ENCODE measurements around the gene ADGRG1. TPM values are rescaled to one million over a fixed set of nuclear protein-coding genes. Genes with fewer than 3 reads are reported as not detected.

The ADGRG1 gene
- polyA plus RNA-seq, 4 donors: 4.1 to 158 (median 26.0) TPM

GRCh38 chr16:57620335-57621231, 7.8 kb upstream of the ADGRG1 start:
- peak overlapping the region; percentile 28 to 65 (median 37) for H3K4me3 ChIP-seq (ENCODE audit: low read depth in 1 of 3, low read length in 3 of 3)
- FAIRE-seq: no peak
- peak; percentile 67 to 77 for DNase-seq
- H3K9me3 ChIP-seq (ENCODE audit: control insufficient read depth in 2 of 2, insufficient read depth in 1 of 2, low read depth in 1 of 2, low read length in 1 of 2): no peaks in the 10 kb centered on the region
- H3K27ac ChIP-seq (ENCODE audit: low read depth in 1 of 3, low read length in 2 of 3): peak overlapping the region; percentile 63 to 88 (median 86)
- peaks cover 0 to 40% (median 0%) of the 10 kb centered on the region in 3 donors for H3K36me3 ChIP-seq (ENCODE audit: control insufficient read depth in 3 of 3, insufficient read depth in 2 of 3, low read depth in 1 of 3, low read length in 3 of 3)
- WGBS, 3 donors: 19 to 57% (median 31%) methylated on average over 26 to 27 of the region's 27 CpGs
- peaks cover 0 to 51% (median 4%) of the 10 kb centered on the region in 3 donors for H3K4me1 ChIP-seq (ENCODE audit: control insufficient read depth in 3 of 3, insufficient read depth in 2 of 3, low read depth in 1 of 3, low read length in 2 of 3)
- no peaks in the 10 kb centered on the region for H3K27me3 ChIP-seq (ENCODE audit: control insufficient read depth in 3 of 3, insufficient read depth in 3 of 3, low read length in 3 of 3)

GRCh38 chr16:57621521-57622271, 6.7 kb upstream of the ADGRG1 start:
- peak in 1 of 2 donors; percentile 61 for DNase-seq
- H3K4me3 ChIP-seq (ENCODE audit: low read depth in 1 of 3, low read length in 3 of 3): peak overlapping the region in 1 of 3 donors; percentile 65
- no peaks in the 10 kb centered on the region for H3K27me3 ChIP-seq (ENCODE audit: control insufficient read depth in 3 of 3, insufficient read depth in 3 of 3, low read length in 3 of 3)
- H3K27ac ChIP-seq (ENCODE audit: low read depth in 1 of 3, low read length in 2 of 3): peak overlapping the region in 1 of 3 donors; percentile 88
- WGBS, 3 donors: 30 to 59% (median 33%) methylated on average over 10 of the region's 10 CpGs
- no peaks in the 10 kb centered on the region for H3K9me3 ChIP-seq (ENCODE audit: control insufficient read depth in 2 of 2, insufficient read depth in 1 of 2, low read depth in 1 of 2, low read length in 1 of 2)
- peaks cover 0 to 50% (median 0%) of the 10 kb centered on the region in 3 donors for H3K36me3 ChIP-seq (ENCODE audit: control insufficient read depth in 3 of 3, insufficient read depth in 2 of 3, low read depth in 1 of 3, low read length in 3 of 3)
- H3K4me1 ChIP-seq (ENCODE audit: control insufficient read depth in 3 of 3, insufficient read depth in 2 of 3, low read depth in 1 of 3, low read length in 2 of 3): peaks cover 0 to 51% (median 4%) of the 10 kb centered on the region in 3 donors
- FAIRE-seq: no peak

GRCh38 chr16:57622361-57623250, 5.8 kb upstream of the ADGRG1 start:
- Histone ChIP-seq H3K4me3 (ENCODE audit: low read depth in 1 of 3, low read length in 3 of 3) (no peak overlapping the region), H3K27ac (ENCODE audit: low read depth in 1 of 3, low read length in 2 of 3) (peak overlapping the region in 1 of 3 donors; percentile 88), H3K36me3 (ENCODE audit: control insufficient read depth in 3 of 3, insufficient read depth in 2 of 3, low read depth in 1 of 3, low read length in 3 of 3) (peaks cover 0 to 59% (median 0%) of the 10 kb centered on the region in 3 donors), H3K9me3 (ENCODE audit: control insufficient read depth in 2 of 2, insufficient read depth in 1 of 2, low read depth in 1 of 2, low read length in 1 of 2) (no peaks in the 10 kb centered on the region), H3K27me3 (ENCODE audit: control insufficient read depth in 3 of 3, insufficient read depth in 3 of 3, low read length in 3 of 3) (no peaks in the 10 kb centered on the region), H3K4me1 (ENCODE audit: control insufficient read depth in 3 of 3, insufficient read depth in 2 of 3, low read depth in 1 of 3, low read length in 2 of 3) (peaks cover 0 to 51% (median 4%) of the 10 kb centered on the region in 3 donors)
- WGBS, 3 donors: 35 to 59% (median 53%) methylated on average over 16 of the region's 16 CpGs
- peak in 1 of 2 donors; percentile 14 for DNase-seq
- no peak for FAIRE-seq

- Histone ChIP-seq H3K27ac (ENCODE audit: low read depth in 1 of 3, low read length in 2 of 3) (peak overlapping the region in 2 of 3 donors; percentile 9 to 26), H3K9me3 (ENCODE audit: control insufficient read depth in 2 of 2, insufficient read depth in 1 of 2, low read depth in 1 of 2, low read length in 1 of 2) (no peaks in the 10 kb centered on the region), H3K4me3 (ENCODE audit: low read depth in 1 of 3, low read length in 3 of 3) (no peak overlapping the region), H3K4me1 (ENCODE audit: control insufficient read depth in 3 of 3, insufficient read depth in 2 of 3, low read depth in 1 of 3, low read length in 2 of 3) (peaks cover 0 to 57% (median 4%) of the 10 kb centered on the region in 3 donors), H3K27me3 (ENCODE audit: control insufficient read depth in 3 of 3, insufficient read depth in 3 of 3, low read length in 3 of 3) (no peaks in the 10 kb centered on the region), H3K36me3 (ENCODE audit: control insufficient read depth in 3 of 3, insufficient read depth in 2 of 3, low read depth in 1 of 3, low read length in 3 of 3) (peaks cover 0 to 66% (median 0%) of the 10 kb centered on the region in 3 donors)
- 29 to 57% (median 46%) methylated on average over 17 of the region's 17 CpGs for WGBS, 3 donors
- no peak for FAIRE-seq
- DNase-seq: peak; percentile 33 to 60
These were observed 5.0 kb upstream of the ADGRG1 start for GRCh38 chr16:57623251-57624043.

- Histone ChIP-seq H3K4me3 (ENCODE audit: low read depth in 1 of 3, low read length in 3 of 3) (no peak overlapping the region), H3K9me3 (ENCODE audit: control insufficient read depth in 2 of 2, insufficient read depth in 1 of 2, low read depth in 1 of 2, low read length in 1 of 2) (no peaks in the 10 kb centered on the region), H3K4me1 (ENCODE audit: control insufficient read depth in 3 of 3, insufficient read depth in 2 of 3, low read depth in 1 of 3, low read length in 2 of 3) (peaks cover 0 to 55% (median 4%) of the 10 kb centered on the region in 3 donors), H3K27ac (ENCODE audit: low read depth in 1 of 3, low read length in 2 of 3) (no peak overlapping the region), H3K36me3 (ENCODE audit: control insufficient read depth in 3 of 3, insufficient read depth in 2 of 3, low read depth in 1 of 3, low read length in 3 of 3) (peaks cover 0 to 65% (median 0%) of the 10 kb centered on the region in 3 donors), H3K27me3 (ENCODE audit: control insufficient read depth in 3 of 3, insufficient read depth in 3 of 3, low read length in 3 of 3) (no peaks in the 10 kb centered on the region)
- no peak for DNase-seq
- WGBS, 3 donors: 83 to 86% (median 84%) methylated on average over 8 of the region's 8 CpGs
- FAIRE-seq: no peak
These were observed 4.3 kb upstream of the ADGRG1 start for GRCh38 chr16:57624044-57624688.

- FAIRE-seq (no peak), DNase-seq (no peak)
- Histone ChIP-seq H3K4me1 (ENCODE audit: control insufficient read depth in 3 of 3, insufficient read depth in 2 of 3, low read depth in 1 of 3, low read length in 2 of 3) (peaks cover 0 to 52% (median 4%) of the 10 kb centered on the region in 3 donors), H3K27me3 (ENCODE audit: control insufficient read depth in 3 of 3, insufficient read depth in 3 of 3, low read length in 3 of 3) (no peaks in the 10 kb centered on the region), H3K4me3 (ENCODE audit: low read depth in 1 of 3, low read length in 3 of 3) (no peak overlapping the region), H3K36me3 (ENCODE audit: control insufficient read depth in 3 of 3, insufficient read depth in 2 of 3, low read depth in 1 of 3, low read length in 3 of 3) (peaks cover 0 to 66% (median 0%) of the 10 kb centered on the region in 3 donors), H3K27ac (ENCODE audit: low read depth in 1 of 3, low read length in 2 of 3) (no peak overlapping the region), H3K9me3 (ENCODE audit: control insufficient read depth in 2 of 2, insufficient read depth in 1 of 2, low read depth in 1 of 2, low read length in 1 of 2) (no peaks in the 10 kb centered on the region)
- 55 to 79% (median 75%) methylated on average over 17 of the region's 17 CpGs for WGBS, 3 donors
These were observed 3.5 kb upstream of the ADGRG1 start for GRCh38 chr16:57624806-57625500.
